Suprapubic skin (tissue), 4 donors: ENCODE data around the gene ARID1B.

ENCODE experiments used
- EP300 ChIP-seq: sonication (generic); formaldehyde crosslinking; IDR thresholded peaks from one replicate; pipeline ENCODE4 v1.6.1; 2017; ENCODE audit warnings: antibody characterized with exemption
- POLR2AphosphoS5 ChIP-seq, 3 donors: sonication (generic); formaldehyde crosslinking; IDR thresholded peaks; one replicate each; pipeline ENCODE4 v1.6.1; 2017; ENCODE audit warnings: antibody characterized with exemption in 3 of 3
- TF ChIP-seq, protein P1 (sequence below), 2 donors: fragments of 200-600 bp in 1 of 2; fragments of 450-650 bp in 1 of 2; sonication (generic) in 1 of 2; IDR thresholded peaks; one replicate each; pipeline ENCODE4 v1.5.1; 2016 to 2019; ENCODE audit warnings: antibody characterized with exemption in 2 of 2, mild to moderate bottlenecking in 1 of 2, moderate library complexity in 1 of 2

DNA sequence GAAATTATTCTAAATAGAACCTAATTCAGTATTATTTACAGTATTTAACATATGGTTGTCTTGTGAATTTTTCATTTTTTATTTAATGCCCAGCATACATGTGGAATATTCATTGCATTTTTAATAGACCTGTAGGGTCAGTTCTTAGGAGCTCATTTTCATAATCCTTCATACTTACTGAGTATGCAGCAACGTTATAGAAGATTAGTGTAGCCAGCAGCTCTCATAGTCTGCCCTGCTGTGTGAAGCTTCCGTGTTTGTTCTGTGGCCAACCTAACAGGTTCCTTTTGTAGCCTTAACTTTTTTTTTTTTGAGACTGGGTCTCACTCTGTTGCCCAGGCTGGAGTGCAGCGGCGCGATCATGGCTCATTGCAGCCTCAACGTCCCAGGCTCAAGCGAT lies 261.4 kb downstream of the ARID1B start:
- TF ChIP-seq, protein P1, sequence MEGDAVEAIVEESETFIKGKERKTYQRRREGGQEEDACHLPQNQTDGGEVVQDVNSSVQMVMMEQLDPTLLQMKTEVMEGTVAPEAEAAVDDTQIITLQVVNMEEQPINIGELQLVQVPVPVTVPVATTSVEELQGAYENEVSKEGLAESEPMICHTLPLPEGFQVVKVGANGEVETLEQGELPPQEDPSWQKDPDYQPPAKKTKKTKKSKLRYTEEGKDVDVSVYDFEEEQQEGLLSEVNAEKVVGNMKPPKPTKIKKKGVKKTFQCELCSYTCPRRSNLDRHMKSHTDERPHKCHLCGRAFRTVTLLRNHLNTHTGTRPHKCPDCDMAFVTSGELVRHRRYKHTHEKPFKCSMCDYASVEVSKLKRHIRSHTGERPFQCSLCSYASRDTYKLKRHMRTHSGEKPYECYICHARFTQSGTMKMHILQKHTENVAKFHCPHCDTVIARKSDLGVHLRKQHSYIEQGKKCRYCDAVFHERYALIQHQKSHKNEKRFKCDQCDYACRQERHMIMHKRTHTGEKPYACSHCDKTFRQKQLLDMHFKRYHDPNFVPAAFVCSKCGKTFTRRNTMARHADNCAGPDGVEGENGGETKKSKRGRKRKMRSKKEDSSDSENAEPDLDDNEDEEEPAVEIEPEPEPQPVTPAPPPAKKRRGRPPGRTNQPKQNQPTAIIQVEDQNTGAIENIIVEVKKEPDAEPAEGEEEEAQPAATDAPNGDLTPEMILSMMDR (IDR thresholded peaks at IDR 0.05) = no peak
- TF ChIP-seq POLR2AphosphoS5 (IDR thresholded peaks at IDR 0.05) (no peak), EP300 (no peak)
